Measurements from ENCODE around the gene OR1F1.
"Not testable (repeated sequence)": the region's sequence is repeated elsewhere in the genome, so short reads cannot be mapped to it uniquely, and the experiment has no call there.

OR1F1 gene

GRCh38 chr16:3174618-3175148 is 13.3 kb upstream of the OR1F1 start:
- Mint-ChIP-seq H3K27me3 (peaks cover 31% of the 10 kb centered on the region), H3K36me3 (no peaks in the 10 kb centered on the region), H3K9me3 (no peaks in the 10 kb centered on the region), H3K4me1 (peaks cover 19% of the 10 kb centered on the region), H3K4me3 (no peak overlapping the region), H3K27ac (peak overlapping the region; percentile 58)
- DNase-seq (ENCODE audit: low spot score in 2 of 2) = no peak
- no peak for ATAC-seq (ENCODE audit: low read depth)

- Mint-ChIP-seq H3K36me3 (no peaks in the 10 kb centered on the region), H3K4me3 (no peak overlapping the region), H3K27me3 (peaks cover 32% of the 10 kb centered on the region), H3K27ac (no peak overlapping the region), H3K9me3 (no peaks in the 10 kb centered on the region), H3K4me1 (peaks cover 19% of the 10 kb centered on the region)
- DNase-seq (ENCODE audit: low spot score in 2 of 2) (no peak), ATAC-seq (ENCODE audit: low read depth) (no peak)
Measured at GRCh38 chr16:3175157-3176093, 12.6 kb upstream of the OR1F1 start.

- Mint-ChIP-seq H3K36me3 (peaks cover 2% of the 10 kb centered on the region), H3K9me3 (no peaks in the 10 kb centered on the region), H3K4me3 (no peak overlapping the region), H3K4me1 (peaks cover 4% of the 10 kb centered on the region), H3K27me3 (peaks cover 27% of the 10 kb centered on the region), H3K27ac (no peak overlapping the region)
- DNase-seq (ENCODE audit: low spot score in 2 of 2) (no peak), ATAC-seq (ENCODE audit: low read depth) (no peak)
Measured at GRCh38 chr16:3179651-3180050, 8.4 kb upstream of the OR1F1 start.

- Mint-ChIP-seq H3K36me3 (peaks cover 2% of the 10 kb centered on the region), H3K4me3 (no peak overlapping the region), H3K9me3 (no peaks in the 10 kb centered on the region), H3K4me1 (peaks cover 4% of the 10 kb centered on the region), H3K27me3 (peaks cover 27% of the 10 kb centered on the region), H3K27ac (no peak overlapping the region)
- DNase-seq (ENCODE audit: low spot score in 2 of 2) = no peak
- no peak for ATAC-seq (ENCODE audit: low read depth)
Measured at GRCh38 chr16:3180445-3180878, 7.5 kb upstream of the OR1F1 start.

GRCh38 chr16:3182293-3182607 is 5.8 kb upstream of the OR1F1 start:
- not testable (repeated sequence) for H3K36me3 Mint-ChIP-seq; ATAC-seq (ENCODE audit: low read depth); H3K9me3 Mint-ChIP-seq; DNase-seq (ENCODE audit: low spot score in 2 of 2); H3K4me1 Mint-ChIP-seq
- Mint-ChIP-seq H3K27me3 (peaks cover 28% of the 10 kb centered on the region), H3K4me3 (peak overlapping the region; percentile 45), H3K27ac (peak overlapping the region; percentile 43)

GRCh38 chr16:3182608-3183444 is 5.2 kb upstream of the OR1F1 start:
- ATAC-seq (ENCODE audit: low read depth) = peak; percentile 49
- DNase-seq (ENCODE audit: low spot score in 2 of 2) = peak in 1 of 2 donors; percentile 45

GRCh38 chr16:3183445-3184139 is 4.4 kb upstream of the OR1F1 start:
- peaks cover 2% of the 10 kb centered on the region for H3K4me1 Mint-ChIP-seq
- no peak for DNase-seq (ENCODE audit: low spot score in 2 of 2)
- H3K27ac Mint-ChIP-seq = peak overlapping the region; percentile 78
- H3K36me3 Mint-ChIP-seq = peaks cover 2% of the 10 kb centered on the region
- H3K27me3 Mint-ChIP-seq = peaks cover 33% of the 10 kb centered on the region
- peaks cover 2% of the 10 kb centered on the region for H3K9me3 Mint-ChIP-seq
- H3K4me3 Mint-ChIP-seq = peak overlapping the region; percentile 67
- no peak for ATAC-seq (ENCODE audit: low read depth)

More at GRCh38 chr16:3182608-3183444, 5.2 kb upstream of the OR1F1 start:
- H3K36me3 Mint-ChIP-seq = peaks cover 2% of the 10 kb centered on the region
- peak overlapping the region; percentile 67 for H3K4me3 Mint-ChIP-seq
- H3K4me1 Mint-ChIP-seq = peaks cover 2% of the 10 kb centered on the region
- peak overlapping the region; percentile 78 for H3K27ac Mint-ChIP-seq
- H3K9me3 Mint-ChIP-seq = peaks cover 2% of the 10 kb centered on the region
- peaks cover 32% of the 10 kb centered on the region for H3K27me3 Mint-ChIP-seq

- Mint-ChIP-seq H3K4me3 (no peak overlapping the region), H3K27me3 (peaks cover 36% of the 10 kb centered on the region), H3K4me1 (peaks cover 4% of the 10 kb centered on the region), H3K27ac (no peak overlapping the region), H3K9me3 (peaks cover 2% of the 10 kb centered on the region), H3K36me3 (peaks cover 2% of the 10 kb centered on the region)
- ATAC-seq (ENCODE audit: low read depth) = no peak
- DNase-seq (ENCODE audit: low spot score in 2 of 2) = no peak
Measured at GRCh38 chr16:3186946-3187690, 886 bp upstream of the OR1F1 start.

- peak overlapping the region; percentile 77 for H3K27ac Mint-ChIP-seq
- peaks cover 2% of the 10 kb centered on the region for H3K4me1 Mint-ChIP-seq
- DNase-seq (ENCODE audit: low spot score in 2 of 2) = no peak
- H3K27me3 Mint-ChIP-seq = peaks cover 34% of the 10 kb centered on the region
- peaks cover 2% of the 10 kb centered on the region for H3K36me3 Mint-ChIP-seq
- no peak overlapping the region for H3K4me3 Mint-ChIP-seq
- peaks cover 2% of the 10 kb centered on the region for H3K9me3 Mint-ChIP-seq
- ATAC-seq (ENCODE audit: low read depth) = no peak
Measured at GRCh38 chr16:3188675-3188924, 596 bp downstream of the OR1F1 start.

- ATAC-seq (ENCODE audit: low read depth) (no peak), DNase-seq (ENCODE audit: low spot score in 2 of 2) (peak in 1 of 2 donors; percentile 47)
- peaks cover 2% of the 10 kb centered on the region for H3K9me3 Mint-ChIP-seq
- peaks cover 2% of the 10 kb centered on the region for H3K4me1 Mint-ChIP-seq
- peaks cover under 1% of the 10 kb centered on the region for H3K36me3 Mint-ChIP-seq
- H3K4me3 Mint-ChIP-seq = peak overlapping the region; percentile 14
- H3K27ac Mint-ChIP-seq = peak overlapping the region; percentile 88
- peaks cover 37% of the 10 kb centered on the region for H3K27me3 Mint-ChIP-seq
Measured at GRCh38 chr16:3188925-3189825, 1.2 kb downstream of the OR1F1 start.

- peaks cover 38% of the 10 kb centered on the region for H3K27me3 Mint-ChIP-seq
- DNase-seq (ENCODE audit: low spot score in 2 of 2) (no peak), ATAC-seq (ENCODE audit: low read depth) (no peak)
- no peak overlapping the region for H3K4me3 Mint-ChIP-seq
- H3K4me1 Mint-ChIP-seq = peaks cover 2% of the 10 kb centered on the region
- H3K27ac Mint-ChIP-seq = peak overlapping the region; percentile 88
- peaks cover 2% of the 10 kb centered on the region for H3K9me3 Mint-ChIP-seq
- no peaks in the 10 kb centered on the region for H3K36me3 Mint-ChIP-seq
Measured at GRCh38 chr16:3189869-3190268, 1.9 kb downstream of the OR1F1 start.

GRCh38 chr16:3190949-3191353 is 2.9 kb downstream of the OR1F1 start:
- Mint-ChIP-seq H3K4me3 (no peak overlapping the region), H3K9me3 (peaks cover 2% of the 10 kb centered on the region), H3K4me1 (peaks cover 2% of the 10 kb centered on the region), H3K27ac (no peak overlapping the region), H3K36me3 (no peaks in the 10 kb centered on the region), H3K27me3 (peaks cover 35% of the 10 kb centered on the region)
- ATAC-seq (ENCODE audit: low read depth) (no peak), DNase-seq (ENCODE audit: low spot score in 2 of 2) (no peak)
